Transverse colon (tissue), 4 donors: ENCODE data around the gene TRMT5.

Source experiments
- EP300 ChIP-seq: sonication (generic); formaldehyde crosslinking; IDR thresholded peaks from one replicate; pipeline ENCODE4 v1.6.1; 2017; ENCODE audit warnings: antibody characterized with exemption, low read depth
- POLR2A ChIP-seq: fragments of 450-650 bp; IDR thresholded peaks from one replicate; pipeline ENCODE4 v1.6.1; 2016; ENCODE audit warnings: antibody characterized with exemption, mild to moderate bottlenecking, moderate library complexity
- POLR2AphosphoS5 ChIP-seq, 3 donors: sonication (generic); formaldehyde crosslinking; IDR thresholded peaks; one replicate each; pipeline ENCODE4 v1.6.1; 2016; ENCODE audit warnings: antibody characterized with exemption in 3 of 3
- TF ChIP-seq, protein P1 (sequence below), 5 experiments: fragments of 200-600 bp in 3 of 5; fragments of 450-650 bp in 2 of 5; sonication (generic) in 3 of 5; IDR thresholded peaks; 1 replicate in 2 of 5; 2 replicates in 3 of 5; pipeline ENCODE4 v1.5.1; 2016 to 2017; ENCODE audit warnings: antibody characterized with exemption in 5 of 5, inconsistent platforms in 3 of 5, mild to moderate bottlenecking in 2 of 5, moderate library complexity in 1 of 5

- TF ChIP-seq, protein P1, sequence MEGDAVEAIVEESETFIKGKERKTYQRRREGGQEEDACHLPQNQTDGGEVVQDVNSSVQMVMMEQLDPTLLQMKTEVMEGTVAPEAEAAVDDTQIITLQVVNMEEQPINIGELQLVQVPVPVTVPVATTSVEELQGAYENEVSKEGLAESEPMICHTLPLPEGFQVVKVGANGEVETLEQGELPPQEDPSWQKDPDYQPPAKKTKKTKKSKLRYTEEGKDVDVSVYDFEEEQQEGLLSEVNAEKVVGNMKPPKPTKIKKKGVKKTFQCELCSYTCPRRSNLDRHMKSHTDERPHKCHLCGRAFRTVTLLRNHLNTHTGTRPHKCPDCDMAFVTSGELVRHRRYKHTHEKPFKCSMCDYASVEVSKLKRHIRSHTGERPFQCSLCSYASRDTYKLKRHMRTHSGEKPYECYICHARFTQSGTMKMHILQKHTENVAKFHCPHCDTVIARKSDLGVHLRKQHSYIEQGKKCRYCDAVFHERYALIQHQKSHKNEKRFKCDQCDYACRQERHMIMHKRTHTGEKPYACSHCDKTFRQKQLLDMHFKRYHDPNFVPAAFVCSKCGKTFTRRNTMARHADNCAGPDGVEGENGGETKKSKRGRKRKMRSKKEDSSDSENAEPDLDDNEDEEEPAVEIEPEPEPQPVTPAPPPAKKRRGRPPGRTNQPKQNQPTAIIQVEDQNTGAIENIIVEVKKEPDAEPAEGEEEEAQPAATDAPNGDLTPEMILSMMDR (IDR thresholded peaks at IDR 0.05): no peak
- TF ChIP-seq EP300 (no peak), POLR2AphosphoS5 (IDR thresholded peaks at IDR 0.05) (no peak), POLR2A (no peak)
These were observed 3.3 kb upstream of the TRMT5 start for GRCh38 chr14:60984196-60984595.
